IMR-90 (cell line): ENCODE measurements around the gene PID1. TPM values are rescaled to one million over a fixed set of nuclear protein-coding genes. Genes with fewer than 3 reads are reported as not detected.

Experiments used
- ATAC-seq: fragments of 200-7000 bp; cut with Tn5 transposase; 2 replicates; pipeline ENCODE4 v1.9.1; 2020; ENCODE audit warnings: low read depth, mild to moderate bottlenecking, moderate library complexity
- BruUV-seq: library from RNA; stranded (reverse); fragments of 400-500 nt; replicated peaks from 2 replicates; lab custom pipeline; 2021; lab: Mats Ljungman, UMichigan
- CTCF ChIA-PET: fragments of 300-600 bp; formaldehyde crosslinking; extraction: SDS; loops from one replicate; lab custom pipeline; 2021; ENCODE audit warnings: antibody characterized with exemption; lab: Yijun Ruan, JAX
- POLR2A ChIA-PET: fragments of 300-600 bp; sonication (Branson Sonifier 250); formaldehyde crosslinking; loops from one replicate; lab custom pipeline; 2022; ENCODE audit warnings: antibody characterized with exemption; ENCODE audit not compliant: unreplicated experiment; lab: Charles Lee
- DNase-seq: peaks from one replicate; pipeline ENCODE4 v3.0.0; 2013
- H2AFZ ChIP-seq: replicated peaks from 2 replicates; pipeline ENCODE3; 2013; ENCODE audit warnings: low read length, mild to moderate bottlenecking; ENCODE audit not compliant: poor library complexity
- H2AK5ac ChIP-seq: 2 replicates; pipeline ENCODE4 v1.6.1; 2013; ENCODE audit warnings: low read depth, low read length, inconsistent platforms
- H2AK9ac ChIP-seq: replicated peaks from 2 replicates; pipeline ENCODE3; 2013; ENCODE audit warnings: mild to moderate bottlenecking, low read depth, low read length, moderate library complexity; ENCODE audit not compliant: poor library complexity
- H2BK120ac ChIP-seq: 2 replicates; pipeline ENCODE4 v1.6.1; 2013; ENCODE audit warnings: low read depth, low read length, inconsistent platforms
- H2BK15ac ChIP-seq: 3 replicates; pipeline ENCODE4 v1.6.1; 2013; ENCODE audit warnings: low read depth, low read length, inconsistent platforms
- H2BK20ac ChIP-seq: 2 replicates; pipeline ENCODE4 v1.6.1; 2013; ENCODE audit warnings: low read depth, mild to moderate bottlenecking, inconsistent platforms, low read length, moderate library complexity
- H2BK5ac ChIP-seq: 2 replicates; pipeline ENCODE4 v1.6.1; 2013; ENCODE audit warnings: mild to moderate bottlenecking, low read depth, low read length, inconsistent platforms; ENCODE audit not compliant: poor library complexity, severe bottlenecking
- H3K14ac ChIP-seq: replicated peaks from 2 replicates; pipeline ENCODE4 v1.6.1; 2013; ENCODE audit warnings: low read depth, low read length, inconsistent platforms
- H3K18ac ChIP-seq: 2 replicates; pipeline ENCODE4 v1.6.1; 2013; ENCODE audit warnings: low read depth, low read length, control low read depth
- H3K23ac ChIP-seq: 2 replicates; pipeline ENCODE4 v1.6.1; 2013; ENCODE audit warnings: low read depth, low read length, inconsistent platforms
- H3K27ac ChIP-seq: 2 replicates; pipeline ENCODE4 v1.5.1; 2013; ENCODE audit warnings: mild to moderate bottlenecking, control low read depth, low read length; ENCODE audit not compliant: insufficient read depth
- H3K27me3 ChIP-seq: 2 replicates; pipeline ENCODE4 v1.6.1; 2013; ENCODE audit warnings: low read length; ENCODE audit not compliant: control insufficient read depth, insufficient read depth
- H3K36me3 ChIP-seq: 2 replicates; pipeline ENCODE4 v1.6.1; 2013; ENCODE audit warnings: low read length, mixed read lengths; ENCODE audit not compliant: control insufficient read depth, insufficient read depth
- H3K4ac ChIP-seq: 2 replicates; pipeline ENCODE4 v1.6.1; 2013; ENCODE audit warnings: low read depth, low read length, inconsistent platforms
- H3K4me1 ChIP-seq: 2 replicates; pipeline ENCODE4 v1.6.1; 2013; ENCODE audit warnings: low read length, mixed read lengths; ENCODE audit not compliant: control insufficient read depth, insufficient read depth
- H3K4me2 ChIP-seq: 2 replicates; pipeline ENCODE4 v1.6.1; 2013; ENCODE audit warnings: low read depth, mild to moderate bottlenecking, control low read depth, low read length, moderate library complexity
- H3K4me3 ChIP-seq: 2 replicates; pipeline ENCODE4 v1.5.1; 2013; ENCODE audit warnings: low read depth, mild to moderate bottlenecking, control low read depth, low read length, moderate library complexity; ENCODE audit not compliant: insufficient read depth
- H3K56ac ChIP-seq: 2 replicates; pipeline ENCODE4 v1.6.1; 2013; ENCODE audit warnings: low read length, inconsistent platforms; ENCODE audit not compliant: insufficient read depth; ENCODE audit errors: extremely low read depth
- H3K79me1 ChIP-seq, 2 experiments: 2 replicates each; pipeline ENCODE4 v1.6.1; 2013; ENCODE audit warnings: low read length in 2 of 2, inconsistent platforms in 1 of 2, low read depth in 1 of 2
- H3K9ac ChIP-seq: 2 replicates; pipeline ENCODE4 v1.6.1; 2013; ENCODE audit warnings: low read depth, low read length, control low read depth
- H3K9me1 ChIP-seq: 2 replicates; pipeline ENCODE4 v1.6.1; 2013; ENCODE audit warnings: low read length, inconsistent platforms; ENCODE audit not compliant: insufficient read depth
- H3K9me3 ChIP-seq: 2 replicates; pipeline ENCODE4 v1.6.1; 2013; ENCODE audit warnings: low read length; ENCODE audit not compliant: control insufficient read depth, insufficient read depth
- H4K20me1 ChIP-seq: 2 replicates; pipeline ENCODE4 v1.6.1; 2013; ENCODE audit warnings: low read length, inconsistent platforms; ENCODE audit not compliant: insufficient read depth
- H4K5ac ChIP-seq: 2 replicates; pipeline ENCODE4 v1.6.1; 2013; ENCODE audit warnings: mild to moderate bottlenecking, low read depth, low read length, control low read depth
- H4K8ac ChIP-seq, 2 experiments: 2 replicates each; pipeline ENCODE4 v1.6.1; 2013; ENCODE audit warnings: low read depth in 2 of 2, low read length in 2 of 2, control low read depth in 1 of 2, inconsistent platforms in 1 of 2
- H4K91ac ChIP-seq: 2 replicates; pipeline ENCODE4 v1.6.1; 2013; ENCODE audit warnings: low read depth, low read length, inconsistent platforms; ENCODE audit not compliant: insufficient read depth
- BHLHE40 ChIP-seq: fragments of 150-350 bp; IDR thresholded peaks from 2 replicates; pipeline ENCODE4 v1.6.1; 2016; ENCODE audit warnings: mild to moderate bottlenecking, low read depth, low read length
- CEBPB ChIP-seq: IDR thresholded peaks from 2 replicates; pipeline ENCODE4 v1.6.1; 2012; ENCODE audit warnings: low read depth, low read length, improper control_type of control experiment
- CHD1 ChIP-seq: IDR thresholded peaks from 2 replicates; pipeline ENCODE4 v1.6.1; 2012; ENCODE audit warnings: low read depth, low read length, improper control_type of control experiment
- FOS ChIP-seq: fragments of 150-350 bp; IDR thresholded peaks from 2 replicates; pipeline ENCODE4 v1.6.1; 2016; ENCODE audit warnings: low read depth, low read length
- MAFK ChIP-seq: IDR thresholded peaks from 2 replicates; pipeline ENCODE4 v1.6.1; 2012; ENCODE audit warnings: low read depth, low read length, improper control_type of control experiment
- MXI1 ChIP-seq: IDR thresholded peaks from 2 replicates; pipeline ENCODE4 v1.6.1; 2012; ENCODE audit warnings: low read depth, mild to moderate bottlenecking, low read length, moderate library complexity, borderline replicate concordance
- NFE2L2 ChIP-seq: fragments of 150-350 bp; IDR thresholded peaks from 2 replicates; pipeline ENCODE4 v1.6.1; 2016; ENCODE audit warnings: low read depth, mild to moderate bottlenecking, low read length
- POLR2A ChIP-seq: IDR thresholded peaks from 2 replicates; pipeline ENCODE4 v1.6.1; 2012; ENCODE audit warnings: mild to moderate bottlenecking, low read depth, low read length
- RAD21 ChIP-seq: IDR thresholded peaks from 2 replicates; pipeline ENCODE4 v1.6.1; 2012; ENCODE audit warnings: low read length, improper control_type of control experiment
- RCOR1 ChIP-seq: IDR thresholded peaks from 2 replicates; pipeline ENCODE4 v1.6.1; 2012; ENCODE audit warnings: mild to moderate bottlenecking, low read length, improper control_type of control experiment; ENCODE audit not compliant: insufficient replicate concordance
- RFX5 ChIP-seq: IDR thresholded peaks from 2 replicates; pipeline ENCODE4 v1.8.0; 2012; ENCODE audit warnings: low read depth, mild to moderate bottlenecking, low read length, moderate library complexity
- SMC3 ChIP-seq: fragments of 150-350 bp; IDR thresholded peaks from 2 replicates; pipeline ENCODE4 v1.6.1; 2016; ENCODE audit warnings: low read depth, mild to moderate bottlenecking, antibody characterized with exemption, low read length, moderate library complexity
- WGBS, 2 experiments: methylation state at CpG; one replicate each; pipeline versions ENCODE4 v1.1.5 to v1.1.7; 2013; ENCODE audit warnings: missing lambda C conversion rate in 2 of 2; ENCODE audit not compliant: insufficient read length in 1 of 2; ENCODE audit errors: extremely low coverage in 2 of 2; 5-methylcytosine and 5-hydroxymethylcytosine counted together
- dilution Hi-C: fragments of 300-500 bp; cut with HindIII; formaldehyde crosslinking; loops from one replicate; pipeline ENCODE4 v1.14.3; 2018; ENCODE audit warnings: low sequenced_read_pairs; ENCODE audit not compliant: unreplicated experiment
- in situ Hi-C: fragments of 300-500 bp; cut with MboI; formaldehyde crosslinking; loops from 3 replicates; pipeline ENCODE4 v1.14.3; 2019; ENCODE audit warnings: low sequenced_read_pairs, inconsistent platforms, mixed read lengths
- intact Hi-C: fragments of 100-400 bp; cut with micrococcal nuclease; formaldehyde crosslinking; loops from 2 replicates; pipeline ENCODE4 v1.10.0; 2022
- polyA plus RNA-seq, 3 experiments: library from polyadenylated mRNA; depleted of rRNA; stranded (reverse); fragments of >200 nt; gene quantifications; 2 replicates each; pipeline ENCODE4 v1.2.3, GENCODE V29; 2012; ENCODE audit warnings: low replicate concordance in 1 of 3
- total RNA-seq: library from RNA; depleted of rRNA; stranded (reverse); fragments of >200 nt; gene quantifications from 2 replicates; pipeline ENCODE4 v1.2.3, GENCODE V29; 2012
- TF ChIP-seq, protein P1 (sequence below): fragments of 150-350 bp; IDR thresholded peaks from 2 replicates; pipeline ENCODE4 v1.6.1; 2017; ENCODE audit warnings: mild to moderate bottlenecking, antibody characterized with exemption, low read length, low read depth
- TF ChIP-seq, protein P2 (sequence below): fragments of 150-350 bp; IDR thresholded peaks from 2 replicates; pipeline ENCODE4 v1.6.1; 2016; ENCODE audit warnings: low read depth, mild to moderate bottlenecking, low read length, moderate library complexity, borderline replicate concordance
- TF ChIP-seq, protein P3 (sequence below): conservative IDR thresholded peaks from 2 replicates; pipeline ENCODE4 v1.5.1; 2012; ENCODE audit warnings: mild to moderate bottlenecking, low read depth, low read length, improper control_type of control experiment

PID1 gene
- total and polyA plus RNA-seq, 2 of the 4 experiments (the other 2 are of a cell fraction), result 0.90 to 1.9 TPM

DNA sequence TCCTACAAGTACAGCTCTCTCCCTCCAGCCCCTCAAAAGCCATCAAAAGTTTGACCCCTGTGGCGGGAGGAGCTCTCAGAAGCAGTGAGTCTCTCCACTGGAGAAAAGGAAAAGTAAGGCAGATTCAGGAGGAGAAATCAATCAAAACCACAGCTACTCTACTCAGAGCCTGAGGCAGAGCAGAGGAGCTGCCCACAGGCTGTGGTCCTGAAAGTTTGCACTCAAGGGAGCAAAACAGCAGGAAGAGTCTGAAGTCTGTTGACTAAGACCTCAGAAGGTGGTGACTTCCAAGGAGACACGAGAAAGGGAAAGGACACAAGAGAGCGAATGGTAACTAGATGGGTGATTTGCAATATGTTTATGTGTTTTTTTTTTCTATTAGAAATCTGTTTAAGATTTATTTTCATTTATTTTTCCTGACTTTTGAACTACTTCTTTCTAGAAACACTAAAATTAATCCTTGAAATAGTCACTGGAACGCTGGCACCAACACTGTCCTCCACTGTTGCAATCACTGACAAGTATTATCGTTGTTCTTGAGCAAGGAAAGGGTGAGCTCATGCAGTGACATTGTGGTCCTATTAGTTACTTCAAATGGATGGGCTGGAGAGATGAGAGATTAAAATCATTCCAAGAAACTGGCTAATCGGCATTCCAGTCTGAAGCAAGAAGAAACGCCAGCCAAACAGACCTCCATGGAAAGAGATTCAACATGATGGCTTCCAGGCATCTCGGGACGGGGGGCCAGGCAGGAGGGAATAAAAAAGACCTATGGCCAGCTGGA lies 35.8 kb downstream of the PID1 start:
- peaks cover 5% of the 10 kb centered on the region; the same call in 1 of the 2 replicates for H3K9me3 ChIP-seq
- no peak overlapping the region for H2AFZ ChIP-seq
- no TSS peak for BruUV-seq
- POLR2A ChIA-PET, result no interaction called here
- no peaks in the 10 kb centered on the region for H3K79me1 ChIP-seq
- H3K27me3 ChIP-seq, result no peaks in the 10 kb centered on the region
- H3K56ac ChIP-seq, result no peak overlapping the region
- no peak overlapping the region for H3K14ac ChIP-seq
- no peak overlapping the region for H2AK9ac ChIP-seq
- no peak; the same call in 1 of the 2 replicates for ATAC-seq
- intact Hi-C loops (no loop called here), dilution Hi-C loops (no loop called here), in situ Hi-C loops (no loop called here)
- H4K91ac ChIP-seq, result no peak overlapping the region
- H3K27ac ChIP-seq, result no peak overlapping the region
- H3K4ac ChIP-seq, result no peak overlapping the region
- CTCF ChIA-PET, result no interaction called here
- H3K36me3 ChIP-seq, result no peaks in the 10 kb centered on the region
- H3K4me2 ChIP-seq, result no peak overlapping the region
- no peak overlapping the region for H3K18ac ChIP-seq
- no peaks in the 10 kb centered on the region for H3K9me1 ChIP-seq
- no peaks in the 10 kb centered on the region for H3K4me1 ChIP-seq
- no peak overlapping the region for H4K5ac ChIP-seq
- H4K8ac ChIP-seq, result no peak overlapping the region
- no peaks in the 10 kb centered on the region for H4K20me1 ChIP-seq
- peak; percentile 1 for DNase-seq
- no peak overlapping the region for H2AK5ac ChIP-seq
- H2BK20ac ChIP-seq, result no peak overlapping the region
- H3K9ac ChIP-seq, result no peak overlapping the region
- H3K23ac ChIP-seq, result no peak overlapping the region
- no peak overlapping the region for H2BK5ac ChIP-seq
- no peak overlapping the region for H3K4me3 ChIP-seq
- WGBS, 2 experiments, result 40% methylated on average over 2 of the region's 9 CpGs; no CpG with 5 or more reads in 1 of the 2 experiments
- H2BK120ac ChIP-seq, result no peak overlapping the region
- H2BK15ac ChIP-seq, result no peak overlapping the region
- TF ChIP-seq FOS (no peak), SMC3 (no peak), NFE2L2 (no peak), CHD1 (no peak), CEBPB (no peak), RAD21 (no peak), RCOR1 (no peak), BHLHE40 (no peak), RFX5 (no peak), MXI1 (no peak), MAFK (no peak), POLR2A (no peak)
- TF ChIP-seq, protein P1, sequence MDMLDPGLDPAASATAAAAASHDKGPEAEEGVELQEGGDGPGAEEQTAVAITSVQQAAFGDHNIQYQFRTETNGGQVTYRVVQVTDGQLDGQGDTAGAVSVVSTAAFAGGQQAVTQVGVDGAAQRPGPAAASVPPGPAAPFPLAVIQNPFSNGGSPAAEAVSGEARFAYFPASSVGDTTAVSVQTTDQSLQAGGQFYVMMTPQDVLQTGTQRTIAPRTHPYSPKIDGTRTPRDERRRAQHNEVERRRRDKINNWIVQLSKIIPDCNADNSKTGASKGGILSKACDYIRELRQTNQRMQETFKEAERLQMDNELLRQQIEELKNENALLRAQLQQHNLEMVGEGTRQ, result no peak
- TF ChIP-seq, protein P2, sequence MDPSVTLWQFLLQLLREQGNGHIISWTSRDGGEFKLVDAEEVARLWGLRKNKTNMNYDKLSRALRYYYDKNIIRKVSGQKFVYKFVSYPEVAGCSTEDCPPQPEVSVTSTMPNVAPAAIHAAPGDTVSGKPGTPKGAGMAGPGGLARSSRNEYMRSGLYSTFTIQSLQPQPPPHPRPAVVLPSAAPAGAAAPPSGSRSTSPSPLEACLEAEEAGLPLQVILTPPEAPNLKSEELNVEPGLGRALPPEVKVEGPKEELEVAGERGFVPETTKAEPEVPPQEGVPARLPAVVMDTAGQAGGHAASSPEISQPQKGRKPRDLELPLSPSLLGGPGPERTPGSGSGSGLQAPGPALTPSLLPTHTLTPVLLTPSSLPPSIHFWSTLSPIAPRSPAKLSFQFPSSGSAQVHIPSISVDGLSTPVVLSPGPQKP, result no peak
- TF ChIP-seq, protein P3, sequence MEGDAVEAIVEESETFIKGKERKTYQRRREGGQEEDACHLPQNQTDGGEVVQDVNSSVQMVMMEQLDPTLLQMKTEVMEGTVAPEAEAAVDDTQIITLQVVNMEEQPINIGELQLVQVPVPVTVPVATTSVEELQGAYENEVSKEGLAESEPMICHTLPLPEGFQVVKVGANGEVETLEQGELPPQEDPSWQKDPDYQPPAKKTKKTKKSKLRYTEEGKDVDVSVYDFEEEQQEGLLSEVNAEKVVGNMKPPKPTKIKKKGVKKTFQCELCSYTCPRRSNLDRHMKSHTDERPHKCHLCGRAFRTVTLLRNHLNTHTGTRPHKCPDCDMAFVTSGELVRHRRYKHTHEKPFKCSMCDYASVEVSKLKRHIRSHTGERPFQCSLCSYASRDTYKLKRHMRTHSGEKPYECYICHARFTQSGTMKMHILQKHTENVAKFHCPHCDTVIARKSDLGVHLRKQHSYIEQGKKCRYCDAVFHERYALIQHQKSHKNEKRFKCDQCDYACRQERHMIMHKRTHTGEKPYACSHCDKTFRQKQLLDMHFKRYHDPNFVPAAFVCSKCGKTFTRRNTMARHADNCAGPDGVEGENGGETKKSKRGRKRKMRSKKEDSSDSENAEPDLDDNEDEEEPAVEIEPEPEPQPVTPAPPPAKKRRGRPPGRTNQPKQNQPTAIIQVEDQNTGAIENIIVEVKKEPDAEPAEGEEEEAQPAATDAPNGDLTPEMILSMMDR, result no peak
